PC-9 (cell line): ENCODE results near the gene HTRA1. TPM values are rescaled to one million over a fixed set of nuclear protein-coding genes. Genes with fewer than 3 reads are reported as not detected.

ENCODE experiments used
- BruUV-seq: library from RNA; stranded (reverse); fragments of 400-500 nt; replicated peaks from 2 replicates; lab custom pipeline; 2021; lab: Mats Ljungman, UMichigan
- CTCF ChIA-PET: fragments of 300-600 bp; sonication (Branson Sonifier 250); formaldehyde crosslinking; loops from one replicate; lab custom pipeline; 2022; ENCODE audit warnings: antibody characterized with exemption; lab: Charles Lee
- POLR2A ChIA-PET: fragments of 300-600 bp; sonication (Branson Sonifier 250); formaldehyde crosslinking; loops from one replicate; lab custom pipeline; 2022; ENCODE audit warnings: antibody characterized with exemption; ENCODE audit not compliant: unreplicated experiment; lab: Charles Lee
- DNase-seq, 2 experiments: peaks; one replicate each; pipeline versions ENCODE4 v3.0.0 to v3.0.0-alpha.2; 2015 to 2022; ENCODE audit warnings: mixed read lengths in 1 of 2
- H2AFZ ChIP-seq: fragments of 200-600 bp; sonication (generic); 2 replicates; pipeline ENCODE4 v1.8.1; 2017; ENCODE audit warnings: antibody characterized with exemption
- H3F3A ChIP-seq: fragments of 200-600 bp; sonication (generic); 2 replicates; pipeline ENCODE4 v1.8.1; 2017; ENCODE audit warnings: antibody characterized with exemption, mild to moderate bottlenecking, low read depth; ENCODE audit not compliant: insufficient read depth
- H3K27ac ChIP-seq: fragments of 200-600 bp; sonication (generic); 2 replicates; pipeline ENCODE4 v1.6.1; 2016; ENCODE audit warnings: mixed run types
- H3K27me3 ChIP-seq: fragments of 200-600 bp; sonication (generic); 2 replicates; pipeline ENCODE4 v1.6.1; 2016; ENCODE audit warnings: low read depth, mixed run types; ENCODE audit not compliant: insufficient read depth
- H3K36me3 ChIP-seq: fragments of 200-600 bp; sonication (generic); 2 replicates; pipeline ENCODE4 v1.6.1; 2016; ENCODE audit warnings: low read depth, mixed run types
- H3K4me1 ChIP-seq: fragments of 200-600 bp; sonication (generic); replicated peaks from 2 replicates; pipeline ENCODE4 v1.6.1; 2016; ENCODE audit warnings: mixed run types; ENCODE audit not compliant: insufficient read depth
- H3K4me2 ChIP-seq: fragments of 200-600 bp; sonication (generic); 2 replicates; pipeline ENCODE4 v1.6.1; 2017; ENCODE audit warnings: mixed run types
- H3K4me3 ChIP-seq: fragments of 200-600 bp; sonication (generic); 2 replicates; pipeline ENCODE4 v1.6.1; 2016; ENCODE audit warnings: mixed run types
- H3K79me2 ChIP-seq: fragments of 200-600 bp; sonication (generic); 2 replicates; pipeline ENCODE4 v1.6.1; 2017; ENCODE audit warnings: low read depth, mixed run types
- H3K9me2 ChIP-seq: fragments of 200-600 bp; sonication (generic); 2 replicates; pipeline ENCODE4 v1.8.1; 2017; ENCODE audit warnings: mild to moderate bottlenecking; ENCODE audit not compliant: insufficient read depth
- H3K9me3 ChIP-seq: fragments of 200-600 bp; sonication (generic); 2 replicates; pipeline ENCODE4 v1.8.1; 2016; ENCODE audit warnings: low read depth; ENCODE audit not compliant: insufficient read depth
- H4K20me1 ChIP-seq: fragments of 200-600 bp; sonication (generic); 2 replicates; pipeline ENCODE4 v1.8.1; 2017; ENCODE audit not compliant: insufficient read depth
- CTCF ChIP-seq: fragments of 200-600 bp; sonication (generic); conservative IDR thresholded peaks from 2 replicates; pipeline ENCODE4 v1.6.1; 2017; ENCODE audit warnings: mixed run types, antibody characterized with exemption, mild to moderate bottlenecking, moderate library complexity
- EZH2 ChIP-seq: fragments of 200-600 bp; sonication (generic); IDR thresholded peaks from 2 replicates; pipeline ENCODE4 v1.8.0; 2017; ENCODE audit warnings: antibody characterized with exemption, low read depth
- intact Hi-C: fragments of 100-400 bp; cut with micrococcal nuclease; formaldehyde crosslinking; loops from one replicate; pipeline ENCODE4 v1.10.0; 2022; ENCODE audit not compliant: unreplicated experiment
- total RNA-seq: library from RNA; stranded (reverse); gene quantifications from 2 replicates; pipeline ENCODE4 v1.2.3, GENCODE V29; 2021

HTRA1 gene
- total RNA-seq, 1 experiment from 2014 or later = 18.0 TPM

- Histone ChIP-seq H3K27me3 (no peaks in the 10 kb centered on the region), H3K79me2 (no peaks in the 10 kb centered on the region), H3F3A (no peaks in the 10 kb centered on the region), H3K9me2 (no peaks in the 10 kb centered on the region), H3K36me3 (no peaks in the 10 kb centered on the region), H3K4me3 (no peak overlapping the region), H3K9me3 (no peaks in the 10 kb centered on the region), H3K27ac (no peak overlapping the region), H4K20me1 (no peaks in the 10 kb centered on the region), H3K4me1 (no peaks in the 10 kb centered on the region), H3K4me2 (no peak overlapping the region), H2AFZ (no peak overlapping the region)
- no TSS peak for BruUV-seq
- TF ChIP-seq EZH2 (no peak), CTCF (no peak)
- no peak for DNase-seq
- intact Hi-C loops = no loop called here
- ChIA-PET POLR2A (no interaction called here), CTCF (interaction anchor here (0.6 kb wide), 1 partner anchor 11 kb away, joined by 4 read pairs; no protein-coding TSS in a partner anchor)
Observed at GRCh38 chr10:122559228-122559627, 97.9 kb downstream of the HTRA1 start.

GRCh38 chr10:122560279-122560804 lies 99.0 kb downstream of the HTRA1 start, which contains the start of gene DMBT1:
DMBT1 (plus strand) TSS chr10:122560754; CDS start chr10:122560771, 17 bp downstream.
- H2AFZ ChIP-seq = no peak within 1 kb of the TSS
- DNase-seq = no peak
- H3K27me3 ChIP-seq = no peaks in the 10 kb centered on the region
- H3K4me1 ChIP-seq = no peaks in the 10 kb centered on the region
- no peaks in the 10 kb centered on the region for H4K20me1 ChIP-seq
- no peaks in the 10 kb centered on the region for H3F3A ChIP-seq
- no peaks in the 10 kb centered on the region for H3K9me2 ChIP-seq
- H3K79me2 ChIP-seq = no peaks in the 10 kb centered on the region
- no peak within 1 kb of the TSS for H3K4me2 ChIP-seq
- TF ChIP-seq EZH2 (no peak), CTCF (no peak)
- ChIA-PET POLR2A (no interaction called here), CTCF (no interaction called here)
- H3K9me3 ChIP-seq = no peaks in the 10 kb centered on the region
- H3K4me3 ChIP-seq = no peak within 1 kb of the TSS
- intact Hi-C loops = loop anchor here (10.0 kb wide), 1 partner anchor 144 kb away; no protein-coding TSS in a partner anchor
- H3K27ac ChIP-seq = no peak within 1 kb of the TSS
- no TSS peak for BruUV-seq
- no peaks in the 10 kb centered on the region for H3K36me3 ChIP-seq

GRCh38 chr10:122561212-122561611 lies 99.9 kb downstream of the HTRA1 start:
- Histone ChIP-seq H3K27me3 (no peaks in the 10 kb centered on the region), H4K20me1 (no peaks in the 10 kb centered on the region), H3K4me1 (no peaks in the 10 kb centered on the region), H3K4me2 (no peak overlapping the region), H3K27ac (no peak overlapping the region), H3K9me3 (no peaks in the 10 kb centered on the region), H3K4me3 (no peak overlapping the region), H2AFZ (no peak overlapping the region), H3F3A (no peaks in the 10 kb centered on the region), H3K36me3 (no peaks in the 10 kb centered on the region), H3K9me2 (no peaks in the 10 kb centered on the region), H3K79me2 (no peaks in the 10 kb centered on the region)
- TF ChIP-seq CTCF (no peak), EZH2 (no peak)
- POLR2A ChIA-PET = no interaction called here
- intact Hi-C loops = loop anchor here (10.0 kb wide), 1 partner anchor 144 kb away; no protein-coding TSS in a partner anchor
- no peak for DNase-seq
- no TSS peak for BruUV-seq
- CTCF ChIA-PET = interaction anchor here (0.6 kb wide), 1 partner anchor 34 kb away, joined by 5 read pairs; no protein-coding TSS in a partner anchor
